HG02938 (cell line): ENCODE data around the gene APOL6.
A peak's percentile ranks its signal among the peaks of the same experiment; 100 is the strongest.

Experiments used
- ATAC-seq: cut with Tn5 transposase; IDR thresholded peaks from one replicate; pipeline ENCODE4 v1.9.1; 2021; ENCODE audit warnings: mild to moderate bottlenecking, moderate library complexity; ENCODE audit not compliant: unreplicated experiment

The APOL6 gene, protein sequence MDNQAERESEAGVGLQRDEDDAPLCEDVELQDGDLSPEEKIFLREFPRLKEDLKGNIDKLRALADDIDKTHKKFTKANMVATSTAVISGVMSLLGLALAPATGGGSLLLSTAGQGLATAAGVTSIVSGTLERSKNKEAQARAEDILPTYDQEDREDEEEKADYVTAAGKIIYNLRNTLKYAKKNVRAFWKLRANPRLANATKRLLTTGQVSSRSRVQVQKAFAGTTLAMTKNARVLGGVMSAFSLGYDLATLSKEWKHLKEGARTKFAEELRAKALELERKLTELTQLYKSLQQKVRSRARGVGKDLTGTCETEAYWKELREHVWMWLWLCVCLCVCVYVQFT

DNA sequence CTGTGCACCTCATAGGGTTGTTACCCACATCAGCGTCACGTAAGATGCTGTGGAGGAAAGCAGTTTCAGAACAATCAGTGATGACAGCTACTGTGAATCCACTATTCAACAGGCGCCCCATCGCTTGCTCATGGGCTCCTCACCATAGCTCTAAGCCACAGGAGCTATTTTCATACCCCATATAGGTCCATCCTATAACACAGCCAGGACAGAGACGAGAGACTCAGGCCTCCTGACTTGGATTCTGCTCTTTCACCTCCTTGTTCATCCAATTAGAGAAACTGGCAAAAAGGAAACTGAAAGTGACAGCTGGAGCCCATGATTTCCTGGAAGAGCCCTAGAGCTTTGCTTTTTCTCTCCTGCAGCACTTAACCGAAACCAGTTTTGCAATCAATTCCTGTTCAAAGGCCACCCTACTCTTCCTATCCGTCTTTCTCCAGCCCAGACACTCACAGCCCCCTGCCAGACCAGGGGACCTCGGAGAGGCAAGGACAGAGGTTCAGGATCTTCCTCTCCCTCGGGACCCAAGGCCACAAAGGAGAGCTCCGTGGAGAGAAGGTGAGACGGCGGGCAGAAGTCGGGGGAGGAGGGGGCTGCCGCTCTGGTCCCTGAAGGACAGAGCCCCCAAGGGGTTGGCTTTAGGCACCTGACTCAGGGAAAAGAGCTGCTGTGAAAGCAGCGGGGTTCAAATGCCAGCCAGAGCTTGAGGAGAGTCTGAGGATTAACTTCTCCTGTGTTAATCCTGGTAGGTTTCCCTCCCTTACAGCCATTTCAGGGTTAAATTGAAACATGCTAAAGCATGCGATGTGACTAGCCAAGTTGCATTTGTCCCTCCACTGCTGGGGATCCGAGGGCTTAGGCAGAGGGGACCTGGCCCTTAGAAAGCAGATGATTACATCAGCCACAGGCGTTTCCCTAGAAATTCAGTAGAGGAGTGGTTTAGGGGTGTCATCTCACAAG is at the start of gene APOL6:
APOL6 (plus strand) TSS at position 381 of the 960 bp plus-strand sequence. CDS start 7,980 bp downstream, outside the sequence.
- peak; percentile 52 for ATAC-seq

DNA sequence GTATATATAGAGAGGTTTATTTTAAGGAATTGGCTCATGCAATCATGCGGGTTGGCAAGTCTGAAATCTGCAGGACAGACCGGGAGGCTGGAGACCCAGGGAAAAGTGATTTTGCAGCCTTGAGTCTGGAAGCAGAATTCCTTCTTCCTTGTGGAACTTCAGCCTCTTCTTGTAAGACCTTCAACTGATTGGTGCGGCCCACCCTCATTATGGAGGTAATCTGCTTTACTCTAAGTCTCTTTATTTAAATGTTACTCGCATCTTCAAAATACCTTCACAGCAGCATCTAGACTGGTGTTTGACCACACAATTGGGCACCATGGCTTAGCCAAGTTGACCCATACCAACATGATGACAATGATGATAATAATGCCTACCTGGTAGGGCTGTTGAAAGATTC is 48.9 kb upstream of the APOL6 start:
- no peak for ATAC-seq

DNA sequence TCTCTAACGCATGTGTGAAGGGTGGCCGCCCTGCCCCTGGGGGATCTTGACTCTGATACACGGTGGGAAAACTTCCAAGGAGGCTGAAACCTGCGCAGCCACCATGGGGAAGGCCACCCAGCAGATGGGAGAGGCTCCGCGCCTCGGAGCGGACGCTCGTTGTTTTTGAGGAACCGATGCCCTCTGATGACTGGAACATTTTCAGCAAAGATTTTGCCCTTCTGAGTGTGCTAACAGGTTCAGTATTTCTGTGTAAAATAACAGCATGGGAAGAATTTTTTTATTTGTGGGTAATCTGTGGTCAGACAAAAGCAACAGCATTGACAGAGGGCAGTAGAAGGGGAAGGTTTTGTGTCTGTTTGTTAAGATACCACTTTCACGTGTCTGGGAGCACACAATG is 47.8 kb upstream of the APOL6 start:
- ATAC-seq, result no peak

DNA sequence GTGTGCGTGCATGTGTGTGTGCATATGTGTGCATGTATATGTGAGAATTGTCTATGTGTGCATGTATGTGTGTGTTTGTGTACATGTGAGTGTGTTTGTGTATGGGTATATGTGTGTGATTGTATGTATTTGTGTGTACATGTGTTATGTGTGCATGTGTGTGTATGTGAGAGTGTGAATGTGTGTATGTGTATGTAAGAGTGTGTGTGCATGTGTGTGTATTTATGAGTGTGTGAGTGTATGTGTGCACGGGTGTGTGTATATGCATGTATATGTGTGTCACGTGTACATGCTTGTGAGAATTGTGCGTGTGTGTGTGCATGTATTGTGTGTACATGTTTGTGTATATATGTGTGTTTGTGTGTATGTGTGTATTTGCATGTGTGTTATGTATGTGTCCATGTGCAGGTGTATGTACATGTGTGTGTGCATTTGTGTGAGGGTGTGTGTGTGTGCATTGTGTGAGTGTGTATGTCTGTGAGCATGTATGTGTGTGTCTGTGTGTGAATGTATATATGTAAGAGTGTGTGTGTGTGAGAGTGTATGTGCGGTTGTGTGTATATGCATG is 47.1 kb upstream of the APOL6 start:
- ATAC-seq, result no peak

DNA sequence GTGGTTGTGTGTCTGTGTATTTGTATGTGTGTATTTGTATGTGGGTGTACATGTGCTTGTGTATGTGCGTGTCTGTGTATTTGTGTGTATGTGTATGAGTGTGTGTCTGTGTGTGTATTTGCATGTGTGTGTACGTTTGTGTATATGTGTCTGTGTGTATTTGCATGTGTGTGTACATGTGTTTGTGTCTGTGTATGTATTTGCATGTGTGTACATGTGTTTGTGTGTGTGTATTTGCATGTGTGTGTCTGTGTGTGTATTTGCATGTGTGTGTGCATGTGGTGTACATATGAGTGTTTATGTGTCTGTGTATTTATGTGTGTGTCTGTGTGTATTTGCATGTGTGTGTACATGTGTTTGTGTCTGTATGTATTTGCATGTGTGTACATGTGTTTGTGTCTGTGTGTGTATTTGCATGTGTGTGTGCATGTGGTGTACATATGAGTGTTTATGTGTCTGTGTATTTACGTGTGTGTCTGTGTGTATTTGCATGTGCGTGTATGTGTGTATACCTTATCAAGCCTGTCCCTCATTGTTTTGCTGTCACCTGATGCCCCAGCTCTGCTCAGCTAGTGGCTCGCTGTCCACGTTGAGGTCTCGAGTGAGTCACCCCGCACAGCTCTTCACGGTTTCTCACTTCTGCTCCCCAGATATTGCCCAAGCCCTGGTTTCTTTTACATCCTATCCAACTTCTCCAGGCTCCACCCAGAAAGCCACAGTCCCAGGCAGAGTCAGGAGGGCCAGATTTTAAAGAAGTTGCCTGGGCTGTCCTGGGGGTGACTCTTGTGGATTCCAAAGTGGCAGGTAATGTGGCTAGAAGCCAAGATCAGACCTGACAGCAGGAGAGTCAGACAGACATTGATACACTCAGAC is 46.3 kb upstream of the APOL6 start:
- ATAC-seq, result no peak

DNA sequence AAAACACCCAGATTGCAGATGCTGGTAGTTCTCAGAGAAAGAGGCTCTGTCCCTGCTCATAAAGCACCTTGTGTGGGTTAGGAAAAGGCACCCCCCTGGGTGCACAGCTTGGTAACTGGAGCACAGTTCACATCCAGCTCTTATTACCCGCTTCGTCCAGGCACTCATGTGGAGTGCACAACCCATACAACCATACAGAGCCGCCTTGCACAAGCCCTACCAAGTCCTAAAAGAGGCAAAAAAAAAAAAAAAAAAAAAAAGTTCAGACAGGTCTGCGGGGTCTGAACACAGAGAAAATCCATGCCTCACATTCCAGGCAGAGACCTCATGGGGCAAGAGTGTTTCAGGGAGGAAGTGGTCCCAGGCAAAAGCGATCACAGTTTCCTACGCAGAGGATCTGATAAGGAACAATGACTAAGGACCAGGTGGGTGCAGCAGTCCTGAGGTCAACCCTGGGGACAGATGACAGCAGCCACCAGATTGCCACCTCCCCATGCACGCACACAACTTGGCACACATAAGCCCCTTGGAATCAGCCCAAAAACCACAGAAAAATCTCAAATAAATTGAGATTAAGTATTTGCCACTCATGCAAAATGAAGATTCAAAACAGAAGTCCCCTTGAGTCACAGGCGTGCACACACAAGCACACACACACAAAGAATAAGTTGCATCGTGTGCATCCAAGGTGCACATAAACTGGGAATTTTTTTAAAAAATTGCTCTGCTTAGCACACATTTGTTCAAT is 43.5 kb upstream of the APOL6 start:
- no peak for ATAC-seq

DNA sequence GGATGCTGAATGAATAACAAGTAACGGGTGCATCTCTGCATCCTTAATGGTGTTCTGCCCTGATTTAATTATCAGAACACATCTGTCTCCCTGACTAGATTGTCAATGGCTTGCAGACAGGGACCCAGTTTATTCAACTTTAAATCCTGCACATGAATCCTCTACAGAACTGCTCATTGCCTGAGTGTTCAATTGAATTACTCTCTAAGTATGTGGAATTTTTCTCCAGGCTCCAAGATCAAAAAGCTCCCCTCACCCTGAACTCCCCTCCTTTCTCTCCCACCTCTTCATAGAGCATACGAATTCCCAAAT is 42.9 kb upstream of the APOL6 start:
- ATAC-seq, result no peak

DNA sequence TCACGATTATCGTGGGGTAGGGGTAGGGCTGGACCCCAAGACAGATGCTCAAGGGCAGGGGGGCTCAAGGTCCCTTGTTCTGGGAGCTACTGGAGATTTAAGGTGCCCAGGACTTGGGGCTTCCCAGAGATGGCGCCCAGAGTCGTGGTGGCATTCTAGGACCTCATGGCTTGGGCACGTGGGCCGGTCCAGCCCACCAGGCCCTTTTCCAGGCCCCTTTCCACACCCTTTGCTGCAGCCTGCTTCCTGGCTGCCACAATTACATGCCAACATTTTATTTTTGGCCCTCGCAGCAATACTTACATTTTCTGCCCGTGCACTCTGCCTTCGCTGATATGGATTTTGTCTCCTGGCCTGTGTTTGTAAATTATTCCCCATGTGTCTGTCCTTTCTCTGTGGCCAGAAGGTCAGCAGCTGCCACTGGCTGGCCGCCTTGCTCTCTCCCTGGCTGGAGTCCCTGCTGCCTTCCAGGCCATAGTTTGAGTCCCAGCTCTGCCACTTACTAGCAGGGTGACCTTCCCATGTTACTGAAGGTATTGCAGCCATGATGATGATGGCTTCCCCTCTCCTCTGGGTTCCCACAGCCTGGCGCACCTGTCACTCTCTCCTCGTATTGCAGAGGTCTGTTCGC is 42.3 kb upstream of the APOL6 start:
- ATAC-seq, result no peak

DNA sequence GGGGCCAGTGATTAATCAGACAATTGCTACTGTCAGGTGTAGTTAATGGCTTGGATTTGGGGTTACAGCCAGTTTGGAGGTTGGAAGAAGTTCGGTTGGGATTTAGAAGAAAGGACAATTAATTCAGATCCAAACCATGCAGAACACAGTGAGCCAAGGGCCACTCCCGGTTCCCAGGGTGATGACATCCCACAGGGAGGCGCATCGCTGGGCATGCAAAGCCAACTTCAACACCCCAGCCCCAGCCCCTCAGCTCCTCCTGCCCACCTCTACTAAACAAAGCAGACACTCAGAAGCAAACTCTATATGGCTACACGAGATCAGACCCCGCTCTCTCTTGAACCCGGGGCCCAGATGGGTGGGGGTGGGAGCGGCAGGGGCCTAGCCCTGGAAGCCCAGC is 41.3 kb upstream of the APOL6 start:
- ATAC-seq, result no peak

DNA sequence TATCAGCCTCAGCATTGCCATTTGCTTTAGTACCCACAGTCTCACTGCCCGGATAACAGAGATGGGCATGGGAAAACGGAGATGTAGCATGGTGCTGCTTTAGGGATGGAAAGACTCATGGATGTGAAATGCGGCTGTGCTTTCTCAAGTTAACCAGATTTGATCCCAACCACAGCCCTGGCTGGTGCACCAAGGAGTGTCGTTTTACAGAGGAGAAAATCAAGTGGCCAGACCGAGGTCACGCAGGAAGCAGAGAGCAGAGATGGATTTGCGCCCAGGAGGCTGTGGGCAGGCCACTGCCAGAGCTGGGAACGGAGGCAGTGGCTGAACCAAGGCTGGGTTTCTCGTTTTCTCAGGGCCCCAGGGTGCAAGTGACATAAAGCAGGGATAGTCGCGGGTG is 40.2 kb upstream of the APOL6 start:
- ATAC-seq, result no peak

DNA sequence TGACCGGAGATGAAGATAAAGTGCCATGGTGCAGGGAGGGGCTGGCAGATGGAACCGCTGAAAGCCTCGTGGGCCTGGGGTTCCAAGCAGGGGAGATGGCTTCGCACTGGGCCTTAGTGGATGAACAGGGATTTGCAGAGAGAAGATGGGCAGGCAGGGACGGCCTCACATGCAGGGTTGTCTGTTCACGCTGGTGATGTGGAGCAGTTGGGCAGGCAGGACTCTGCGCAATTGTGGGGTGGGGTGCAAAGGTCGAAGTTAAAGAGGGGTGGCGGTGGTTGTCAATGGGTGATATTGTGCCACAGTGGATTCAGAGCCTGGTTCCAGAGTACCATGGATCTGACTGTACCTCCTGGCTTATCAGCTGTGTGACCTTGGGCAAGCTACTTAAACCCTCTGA is 39.0 kb upstream of the APOL6 start:
- no peak for ATAC-seq

DNA sequence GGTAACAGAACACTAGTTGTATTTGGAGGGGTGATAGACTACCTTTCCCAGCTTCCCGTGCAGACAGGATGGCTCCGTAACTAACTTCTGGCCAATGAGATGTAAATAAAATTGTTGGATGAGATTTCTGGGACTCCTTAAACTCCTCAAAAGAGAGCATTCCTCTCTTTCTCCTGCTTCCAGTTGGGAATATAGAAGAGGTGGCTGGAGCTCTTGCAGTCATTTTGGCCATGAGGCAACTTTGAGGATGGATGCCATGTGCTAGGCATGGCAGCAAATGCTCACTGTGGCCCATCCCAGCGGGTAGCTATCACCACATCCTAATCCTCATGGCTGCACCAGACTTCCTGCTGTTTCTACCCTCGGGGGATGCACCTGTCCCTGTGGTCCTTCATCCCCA is 38.5 kb upstream of the APOL6 start:
- no peak for ATAC-seq

DNA sequence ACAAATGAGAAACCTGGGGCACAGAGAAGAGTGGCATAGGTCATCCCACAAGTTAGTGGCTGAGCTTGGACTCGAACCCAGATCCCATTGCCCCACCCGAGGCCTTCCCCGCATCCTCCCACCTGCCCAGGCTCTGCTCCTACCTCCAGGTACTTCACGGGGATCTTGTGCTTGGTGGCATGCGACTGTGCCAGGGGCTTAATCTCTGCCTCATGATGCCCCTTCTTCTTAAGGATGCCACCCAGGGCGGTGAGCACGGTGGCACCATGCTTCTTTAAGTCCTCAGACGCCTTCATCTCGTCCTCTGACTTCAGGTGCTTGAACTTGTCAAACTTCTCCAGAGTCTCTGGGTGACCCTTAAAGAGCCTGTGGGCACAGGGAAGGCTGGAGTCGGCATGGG is 37.5 kb upstream of the APOL6 start:
- no peak for ATAC-seq

DNA sequence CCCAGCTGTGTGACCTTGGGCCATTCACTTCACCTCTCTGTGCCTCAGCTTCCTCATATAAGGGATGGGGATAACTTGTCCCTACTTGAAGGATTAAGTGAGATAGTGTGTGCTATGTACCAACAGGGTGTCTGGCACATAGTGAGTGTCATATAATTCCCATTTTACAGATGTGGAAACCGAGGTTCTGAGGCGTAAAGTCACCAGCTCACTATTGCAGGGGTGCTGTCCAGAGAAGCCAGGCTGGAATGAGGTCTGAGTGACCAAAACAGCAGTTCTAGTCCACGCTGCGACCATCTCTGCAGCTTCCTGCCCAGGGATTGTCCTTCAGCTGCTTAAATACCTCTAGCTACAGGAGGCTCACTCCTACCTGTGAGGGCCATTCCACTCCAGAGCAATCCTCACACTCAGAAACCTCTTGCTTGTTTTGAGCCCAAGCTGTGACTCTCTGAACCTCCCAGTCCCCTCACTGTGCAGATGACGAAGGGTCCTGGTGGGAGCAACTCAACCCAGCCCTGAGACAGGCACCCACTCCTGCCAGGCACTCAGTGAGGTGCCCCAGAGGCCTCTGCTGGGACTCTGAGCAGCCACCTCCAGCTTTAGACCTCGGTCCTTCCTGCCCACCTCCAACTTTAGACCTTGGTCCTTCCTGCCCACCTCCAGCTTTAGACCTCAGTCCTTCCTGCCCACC is 36.9 kb upstream of the APOL6 start:
- ATAC-seq, result no peak

DNA sequence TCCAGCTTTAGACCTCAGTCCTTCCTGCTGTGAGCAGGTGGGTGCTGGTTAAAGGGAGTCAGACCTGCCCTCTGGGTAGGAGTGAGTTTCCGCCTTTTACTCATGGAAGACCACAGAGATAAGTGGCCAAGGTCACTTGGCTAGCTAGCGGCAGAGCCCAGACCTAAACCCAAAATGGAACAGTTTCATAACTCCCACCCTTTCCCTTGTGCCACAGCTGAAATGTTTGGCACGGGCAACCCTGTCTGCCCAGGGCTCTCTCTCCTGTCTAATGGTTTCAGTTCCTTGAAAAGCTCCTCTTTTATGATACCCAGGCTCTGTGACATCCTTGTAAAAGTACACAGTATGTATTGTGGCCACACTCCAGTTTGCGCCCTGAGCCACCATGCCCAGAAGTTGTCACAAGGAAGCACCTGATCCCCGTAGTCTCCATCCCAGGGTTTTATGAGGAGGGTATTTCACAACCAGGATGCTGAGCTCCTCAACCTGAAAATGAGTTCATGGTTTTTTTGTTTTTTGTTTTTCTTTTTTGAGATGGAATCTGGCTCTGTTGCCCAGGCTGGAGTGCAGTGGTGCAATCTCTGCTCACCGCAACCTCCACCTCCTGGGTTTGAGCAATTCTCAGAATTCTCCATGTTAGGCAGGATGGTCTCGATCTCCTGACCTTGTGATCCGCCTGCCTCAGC is 36.2 kb upstream of the APOL6 start:
- no peak for ATAC-seq

DNA sequence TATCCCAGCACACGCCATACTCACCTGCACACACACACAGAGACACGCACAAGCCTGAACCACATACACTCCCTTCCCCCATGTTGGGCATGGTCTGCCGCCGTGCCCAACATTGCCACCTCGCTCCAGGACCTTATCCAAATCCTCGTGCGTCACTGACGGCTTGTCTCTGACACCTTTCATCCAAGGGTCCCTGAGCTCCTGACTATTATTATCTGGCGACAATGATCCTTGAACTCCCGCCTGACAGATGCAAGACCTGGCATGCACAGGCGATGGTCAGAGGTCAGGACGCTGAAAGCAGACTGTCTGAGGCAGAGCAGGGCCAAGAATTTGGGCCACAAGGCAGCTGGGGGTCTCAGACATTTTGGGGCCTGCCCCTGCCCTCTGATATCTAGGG is 35.3 kb upstream of the APOL6 start:
- ATAC-seq, result no peak

DNA sequence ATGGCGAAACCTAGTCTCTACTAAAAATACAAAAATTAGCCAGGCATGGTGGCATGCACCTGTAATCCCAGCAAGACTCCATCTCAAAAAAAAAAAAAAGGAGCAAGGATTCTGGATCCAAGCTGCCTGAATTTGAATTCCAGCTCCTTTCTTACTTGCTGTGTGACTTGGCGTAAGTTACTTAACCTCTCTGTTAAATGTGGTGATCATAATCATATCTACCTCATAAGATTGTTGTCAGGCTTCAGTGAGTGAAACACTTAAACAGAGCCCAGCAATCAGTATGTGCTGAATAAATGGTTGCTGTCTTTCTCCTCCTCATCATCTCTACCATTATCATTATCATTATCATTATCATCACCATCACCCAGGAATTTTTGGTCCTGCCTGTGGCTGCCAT is 33.8 kb upstream of the APOL6 start:
- no peak for ATAC-seq

DNA sequence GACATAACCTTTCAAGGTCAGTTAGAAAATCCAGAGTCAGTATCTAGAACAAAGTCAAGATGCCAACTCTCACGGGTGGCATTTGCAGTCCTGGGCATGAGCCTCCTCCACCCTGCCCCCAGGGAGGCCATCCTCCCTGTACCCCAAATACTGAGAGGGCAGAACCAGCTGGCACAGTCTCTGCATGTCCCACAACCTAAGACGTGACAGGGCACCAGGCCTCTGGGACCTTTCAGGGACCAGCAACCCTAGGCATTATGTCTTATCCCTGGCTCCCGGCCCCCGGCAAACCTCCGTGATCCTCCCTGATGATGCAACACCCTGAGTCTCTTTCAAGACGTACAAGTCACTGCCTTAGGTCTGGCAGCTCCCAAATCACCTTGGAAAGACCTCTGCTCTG is 33.1 kb upstream of the APOL6 start:
- ATAC-seq, result no peak

DNA sequence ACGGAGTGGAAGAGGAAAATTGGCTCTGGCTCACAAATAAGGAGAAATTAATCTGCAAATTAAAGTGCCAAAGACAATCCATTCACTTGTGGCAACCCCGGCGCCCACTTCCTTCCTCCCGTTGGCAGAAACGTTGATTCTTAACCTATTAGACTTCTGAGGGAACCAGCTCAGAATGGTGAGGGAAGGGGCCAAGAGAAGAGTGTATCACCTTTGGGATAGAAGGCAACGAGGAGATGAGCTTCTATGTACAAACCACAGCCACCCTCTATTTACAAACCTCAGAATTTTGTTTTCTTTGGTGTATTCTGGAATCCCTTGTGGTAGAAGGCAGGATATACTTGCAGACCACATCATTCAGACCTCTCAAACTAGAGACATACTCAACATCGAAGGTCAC is 32.2 kb upstream of the APOL6 start:
- ATAC-seq, result no peak
